Measurements from ENCODE around the gene PLXNA2. TPM values are rescaled to one million over a fixed set of nuclear protein-coding genes. Genes with fewer than 3 reads are reported as not detected.

The PLXNA2 gene
- total RNA-seq, 2 donors from 2014 or later: 44.5 to 51.6 TPM

- no peak overlapping the region for H3K4me3 ChIP-seq
- no peaks in the 10 kb centered on the region for H3K36me3 ChIP-seq (replicated peaks in 1 of 2; ENCODE audit: insufficient read depth in 1 of 2, low read depth in 2 of 2)
- H3K27ac ChIP-seq: peak overlapping the region; percentile 59 to 73 (median 70)
- no peaks in the 10 kb centered on the region for H3K9me3 ChIP-seq
- ATAC-seq: no peak
- peaks cover 100% of the 10 kb centered on the region for H3K4me1 ChIP-seq
- intact Hi-C loops (cut with DNase I): no loop called here
- 26 to 34% methylated on average over 17 of the region's 17 CpGs for WGBS, 2 donors
- peak in 2 of 4 donors; percentile 53 to 62 for DNase-seq
- TF ChIP-seq POLR2A (IDR thresholded peaks at IDR 0.05) (no peak), CTCF (IDR thresholded peaks at IDR 0.05) (no peak)
- no peaks in the 10 kb centered on the region for H3K27me3 ChIP-seq
These were observed 8.0 kb downstream of the PLXNA2 start for GRCh38 chr1:208235982-208236761.

GRCh38 chr1:208235356-208235981 is 8.7 kb downstream of the PLXNA2 start:
- no peaks in the 10 kb centered on the region for H3K9me3 ChIP-seq
- ATAC-seq: no peak
- WGBS, 2 donors: 38 to 49% methylated on average over 9 of the region's 9 CpGs
- H3K27ac ChIP-seq: peak overlapping the region; percentile 59 to 73 (median 70)
- H3K4me3 ChIP-seq: no peak overlapping the region
- no peaks in the 10 kb centered on the region for H3K36me3 ChIP-seq (replicated peaks in 1 of 2; ENCODE audit: insufficient read depth in 1 of 2, low read depth in 2 of 2)
- no peak for DNase-seq
- H3K4me1 ChIP-seq: peaks cover 100% of the 10 kb centered on the region
- H3K27me3 ChIP-seq: no peaks in the 10 kb centered on the region
- intact Hi-C loops (cut with DNase I): no loop called here
- TF ChIP-seq POLR2A (IDR thresholded peaks at IDR 0.05) (no peak), CTCF (IDR thresholded peaks at IDR 0.05) (no peak)

GRCh38 chr1:208234721-208235120 is 9.5 kb downstream of the PLXNA2 start:
- H3K4me3 ChIP-seq: no peak overlapping the region
- H3K36me3 ChIP-seq (replicated peaks in 1 of 2; ENCODE audit: insufficient read depth in 1 of 2, low read depth in 2 of 2): no peaks in the 10 kb centered on the region
- H3K27me3 ChIP-seq: no peaks in the 10 kb centered on the region
- no peak for ATAC-seq
- H3K27ac ChIP-seq: peak overlapping the region; percentile 59 to 73 (median 70)
- intact Hi-C loops (cut with DNase I): no loop called here
- peak in 1 of 4 donors; percentile 70 for DNase-seq
- H3K4me1 ChIP-seq: peaks cover 100% of the 10 kb centered on the region
- TF ChIP-seq POLR2A (IDR thresholded peaks at IDR 0.05) (no peak), CTCF (IDR thresholded peaks at IDR 0.05) (no peak)
- no peaks in the 10 kb centered on the region for H3K9me3 ChIP-seq
- 52 to 64% methylated on average over 5 of the region's 5 CpGs for WGBS, 2 donors

- no peaks in the 10 kb centered on the region for H3K36me3 ChIP-seq (replicated peaks in 1 of 2; ENCODE audit: insufficient read depth in 1 of 2, low read depth in 2 of 2)
- no peak overlapping the region for H3K4me3 ChIP-seq
- no peaks in the 10 kb centered on the region for H3K27me3 ChIP-seq
- H3K27ac ChIP-seq: peak overlapping the region; percentile 59 to 71 (median 66)
- DNase-seq: no peak
- intact Hi-C loops (cut with DNase I): no loop called here
- ATAC-seq: no peak
- no peaks in the 10 kb centered on the region for H3K9me3 ChIP-seq
- 29 to 46% methylated on average over 3 of the region's 3 CpGs for WGBS, 2 donors
- TF ChIP-seq CTCF (IDR thresholded peaks at IDR 0.05) (no peak), POLR2A (IDR thresholded peaks at IDR 0.05) (no peak)
- peaks cover 99% of the 10 kb centered on the region for H3K4me1 ChIP-seq
These were observed 10.2 kb downstream of the PLXNA2 start for GRCh38 chr1:208233978-208234377.

All from body of pancreas (tissue), 4 donors.